ENCODE results near the gene STING1. TPM values are rescaled to one million over a fixed set of nuclear protein-coding genes. Genes with fewer than 3 reads are reported as not detected.
A peak's percentile ranks its signal among the peaks of the same experiment; 100 is the strongest.

STING1 gene
- total and polyA plus RNA-seq, 12 donors = 19.7 to 116 (median 50.5) TPM

- Histone ChIP-seq H3K4me3 (no peak overlapping the region), H3K4me1 (peaks cover 0 to 39% (median 12%) of the 10 kb centered on the region in 9 donors), H3K27ac (no peak overlapping the region), H3K36me3 (peaks cover 0 to 47% (median 0%) of the 10 kb centered on the region in 9 donors), H3K9me3 (no peaks in the 10 kb centered on the region), H3K27me3 (no peaks in the 10 kb centered on the region)
- intact Hi-C loops (cut with DNase I) = no loop called here
- ATAC-seq (no peak), DNase-seq (no peak)
- TF ChIP-seq CTCF (IDR thresholded peaks at IDR 0.05) = no peak
- 95% methylated on average over 12 of the region's 12 CpGs for WGBS, 2 donors
Measured at GRCh38 chr5:139456776-139457175, 25.8 kb downstream of the STING1 start.

GRCh38 chr5:139454568-139455290, 27.8 kb downstream of the STING1 start:
- DNase-seq (no peak), ATAC-seq (no peak)
- Histone ChIP-seq H3K4me3 (no peak overlapping the region), H3K4me1 (peaks cover 0 to 27% (median 12%) of the 10 kb centered on the region in 9 donors), H3K27ac (no peak overlapping the region), H3K27me3 (no peaks in the 10 kb centered on the region), H3K9me3 (no peaks in the 10 kb centered on the region), H3K36me3 (peaks cover 0 to 67% (median 0%) of the 10 kb centered on the region in 9 donors)
- 88 to 90% methylated on average over 11 of the region's 11 CpGs for WGBS, 2 donors
- intact Hi-C loops (cut with DNase I) = no loop called here
- no peak for TF ChIP-seq CTCF (IDR thresholded peaks at IDR 0.05)

- intact Hi-C loops (cut with DNase I) = no loop called here
- H3K9me3 ChIP-seq = no peaks in the 10 kb centered on the region
- no peak overlapping the region for H3K4me3 ChIP-seq
- ATAC-seq = peak in 1 of 8 donors; percentile 10
- no peak for DNase-seq
- H3K27ac ChIP-seq = no peak overlapping the region
- peaks cover 0 to 75% (median 0%) of the 10 kb centered on the region in 9 donors for H3K36me3 ChIP-seq
- no peaks in the 10 kb centered on the region for H3K27me3 ChIP-seq
- 88 to 93% methylated on average over 3 of the region's 3 CpGs for WGBS, 2 donors
- TF ChIP-seq CTCF (IDR thresholded peaks at IDR 0.05) = no peak
- peaks cover 0 to 19% (median 9%) of the 10 kb centered on the region in 9 donors for H3K4me1 ChIP-seq
Measured at GRCh38 chr5:139453683-139454567, 28.6 kb downstream of the STING1 start.

GRCh38 chr5:139451878-139452660, 30.5 kb downstream of the STING1 start:
- Histone ChIP-seq H3K4me3 (no peak overlapping the region), H3K9me3 (no peaks in the 10 kb centered on the region), H3K27ac (no peak overlapping the region), H3K27me3 (no peaks in the 10 kb centered on the region), H3K4me1 (peaks cover 0 to 14% (median 3%) of the 10 kb centered on the region in 9 donors), H3K36me3 (peaks cover 0 to 83% (median 0%) of the 10 kb centered on the region in 9 donors)
- WGBS, 2 donors = 83 to 87% methylated on average over 3 of the region's 3 CpGs
- DNase-seq (no peak), ATAC-seq (peak in 2 of 8 donors; percentile 19 to 41)
- no peak for TF ChIP-seq CTCF (IDR thresholded peaks at IDR 0.05)
- intact Hi-C loops (cut with DNase I) = no loop called here

All from heart right ventricle (tissue), 16 donors.